Right hindlimb (tissue), 1 donor: ENCODE data around the gene PTPRK.

Experiments used
- DNase-seq: peaks from one replicate; pipeline ENCODE4 v3.0.0-alpha.2; 2018

Gene PTPRK

DNA sequence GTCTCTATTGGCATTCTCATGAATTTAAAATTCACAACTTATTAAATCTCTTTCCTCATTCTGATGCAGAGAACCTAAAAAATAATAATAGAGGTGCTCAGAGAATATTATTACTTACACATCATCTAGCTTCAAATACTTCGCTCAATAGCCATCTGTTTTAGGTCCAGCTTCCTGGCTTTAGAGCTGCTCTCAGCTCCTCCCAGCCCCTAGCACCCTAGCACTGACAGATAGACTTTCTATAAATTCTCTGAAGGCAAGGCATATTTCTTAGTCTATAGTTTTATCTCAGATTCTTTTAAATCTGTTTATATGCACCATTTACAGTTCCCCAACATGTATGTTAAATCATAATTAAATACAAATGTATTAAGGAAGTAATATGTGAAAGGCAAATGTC, 281.3 kb downstream of the PTPRK start:
- no peak for DNase-seq

DNA sequence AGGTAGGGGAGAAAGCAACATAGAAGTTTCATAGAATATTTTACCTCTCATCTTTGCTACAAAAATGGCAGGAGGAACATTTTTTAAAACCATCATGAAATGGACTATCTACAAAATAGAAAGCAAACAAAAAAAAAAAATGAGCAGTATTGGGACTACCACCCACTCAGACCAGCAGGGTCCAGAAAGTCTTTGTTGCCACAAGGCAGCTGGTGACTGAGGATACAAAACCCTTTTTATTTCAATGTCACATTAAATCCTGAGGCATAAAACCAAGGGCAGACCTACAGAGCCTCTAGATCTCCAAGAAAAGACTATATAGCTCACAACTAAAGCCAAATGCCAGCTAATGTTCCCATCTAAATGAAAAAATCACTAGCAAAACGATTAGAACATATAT, 282.2 kb downstream of the PTPRK start:
- DNase-seq = no peak

DNA sequence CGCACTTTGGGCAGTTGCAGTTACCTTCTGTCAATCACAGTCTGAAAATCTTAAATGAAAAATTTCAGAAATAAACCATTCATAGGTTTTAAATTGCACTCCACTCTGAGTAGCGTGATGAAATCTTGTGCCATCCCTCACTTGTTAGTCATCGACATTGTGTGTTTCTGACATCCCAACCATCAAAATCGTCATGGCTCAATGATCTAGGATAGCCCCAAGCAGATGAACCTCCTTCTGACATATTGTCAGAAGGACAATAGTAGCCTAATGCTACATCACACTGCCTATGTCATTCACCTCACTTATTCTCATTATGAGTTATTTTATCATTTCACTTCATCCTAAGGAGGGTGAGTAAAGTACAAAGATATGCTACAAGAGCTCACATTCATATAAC, 284.8 kb downstream of the PTPRK start:
- DNase-seq = no peak

DNA sequence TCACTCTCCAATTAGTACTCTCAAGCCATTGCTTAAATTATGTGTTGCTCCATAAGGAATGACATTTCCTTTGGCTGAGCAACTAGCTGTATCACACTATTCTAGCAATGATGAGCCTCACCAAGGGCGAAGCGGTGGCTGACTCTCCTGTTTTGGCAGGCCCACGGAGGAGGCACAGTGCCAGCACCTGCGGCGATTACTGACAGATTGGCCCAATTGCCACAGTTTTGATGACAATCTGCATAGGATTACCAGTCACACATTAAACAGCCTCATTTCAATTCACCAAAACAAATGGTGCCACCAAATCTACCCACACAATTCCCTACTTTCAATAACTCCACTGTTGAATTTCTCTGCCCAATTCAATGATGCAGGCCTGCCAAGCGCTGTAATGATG, 286.9 kb downstream of the PTPRK start:
- no peak for DNase-seq

DNA sequence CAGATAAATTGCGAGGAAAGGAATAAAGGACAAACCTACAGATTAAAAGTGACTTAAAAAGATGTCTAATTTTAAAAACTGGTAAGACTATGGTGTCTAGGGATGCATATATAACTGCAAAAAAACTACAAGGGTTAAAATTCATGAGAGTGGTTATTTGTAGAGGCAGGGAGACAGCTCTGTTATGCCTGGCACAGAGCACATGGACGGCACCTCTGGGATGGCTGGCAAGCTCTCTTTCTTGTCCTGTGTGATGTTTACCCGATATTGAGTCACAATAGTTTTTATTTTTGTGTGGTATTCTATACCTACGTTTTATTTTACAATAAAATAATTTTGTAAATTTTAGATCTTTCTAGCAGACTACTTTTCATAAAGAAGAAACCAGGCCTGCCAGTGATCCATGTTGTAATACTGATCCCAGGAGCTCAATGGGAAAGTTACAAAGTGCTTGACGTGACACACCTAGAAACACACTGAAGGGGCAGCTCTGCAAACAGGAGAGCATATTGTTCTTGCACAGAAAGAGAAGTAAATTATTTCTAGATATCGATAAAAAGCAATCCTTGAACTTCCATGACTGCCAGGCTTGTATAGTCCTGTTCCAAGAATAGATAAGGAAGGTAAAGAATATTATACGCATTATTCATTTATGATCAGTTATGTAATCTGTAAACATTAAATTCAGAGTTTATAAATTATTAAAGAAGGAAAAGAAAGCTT, 290.0 kb downstream of the PTPRK start:
- DNase-seq = no peak

DNA sequence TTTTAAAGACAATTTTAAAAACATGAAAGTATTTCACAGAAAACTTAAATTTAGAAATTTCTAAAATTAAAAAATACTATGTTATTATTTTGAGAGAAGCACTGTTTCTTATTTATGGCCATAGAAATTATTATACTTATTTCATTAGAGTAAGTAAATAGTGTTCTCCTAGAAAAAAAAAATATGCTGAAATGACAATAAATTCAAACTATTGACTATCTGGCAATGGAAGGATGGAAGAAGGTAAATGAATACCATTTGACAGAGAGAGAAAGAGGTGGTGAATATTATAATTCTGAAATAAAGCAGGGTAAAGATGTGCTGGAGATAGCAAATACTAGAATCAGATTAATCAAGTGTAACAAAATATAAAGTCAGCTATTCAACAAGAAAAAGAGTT, 294.8 kb downstream of the PTPRK start:
- DNase-seq = no peak

DNA sequence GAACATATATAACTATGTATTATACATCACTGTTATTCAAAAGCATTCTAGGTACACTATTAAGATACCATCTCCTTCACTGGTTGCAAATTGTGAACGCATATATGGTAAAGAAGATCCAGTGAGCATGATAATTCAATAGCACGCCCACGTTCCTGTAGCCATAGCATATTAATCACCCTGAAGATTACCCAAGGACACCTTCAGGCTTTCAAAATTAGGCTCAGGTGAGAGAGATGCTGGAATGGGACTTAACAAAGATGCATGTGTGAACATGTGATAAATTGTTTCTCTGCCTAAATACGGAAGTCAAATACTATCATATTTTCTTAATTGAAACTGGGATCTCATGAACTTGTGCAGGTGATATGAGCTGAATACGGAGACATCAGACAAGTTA, 303.5 kb downstream of the PTPRK start:
- no peak for DNase-seq

DNA sequence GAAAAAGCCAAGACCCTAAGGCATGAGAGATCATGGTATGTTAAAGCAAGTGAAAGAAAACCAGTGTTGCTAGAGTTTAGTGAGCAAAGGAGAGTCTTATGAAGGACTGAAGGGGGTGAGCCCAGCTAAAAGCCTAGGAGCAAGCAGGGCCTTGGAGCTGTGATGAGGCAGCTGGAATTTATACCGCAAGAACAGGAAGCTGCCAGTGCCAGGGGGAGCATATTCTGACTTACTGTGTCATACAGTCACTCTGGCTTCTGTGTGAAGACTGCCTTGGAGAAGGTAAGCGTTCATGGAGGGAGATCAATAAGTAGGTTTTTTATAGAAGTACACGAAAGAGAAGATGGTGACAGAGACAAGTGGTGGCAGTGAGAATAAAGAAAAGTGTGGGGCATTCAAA, 310.6 kb downstream of the PTPRK start:
- DNase-seq = no peak

DNA sequence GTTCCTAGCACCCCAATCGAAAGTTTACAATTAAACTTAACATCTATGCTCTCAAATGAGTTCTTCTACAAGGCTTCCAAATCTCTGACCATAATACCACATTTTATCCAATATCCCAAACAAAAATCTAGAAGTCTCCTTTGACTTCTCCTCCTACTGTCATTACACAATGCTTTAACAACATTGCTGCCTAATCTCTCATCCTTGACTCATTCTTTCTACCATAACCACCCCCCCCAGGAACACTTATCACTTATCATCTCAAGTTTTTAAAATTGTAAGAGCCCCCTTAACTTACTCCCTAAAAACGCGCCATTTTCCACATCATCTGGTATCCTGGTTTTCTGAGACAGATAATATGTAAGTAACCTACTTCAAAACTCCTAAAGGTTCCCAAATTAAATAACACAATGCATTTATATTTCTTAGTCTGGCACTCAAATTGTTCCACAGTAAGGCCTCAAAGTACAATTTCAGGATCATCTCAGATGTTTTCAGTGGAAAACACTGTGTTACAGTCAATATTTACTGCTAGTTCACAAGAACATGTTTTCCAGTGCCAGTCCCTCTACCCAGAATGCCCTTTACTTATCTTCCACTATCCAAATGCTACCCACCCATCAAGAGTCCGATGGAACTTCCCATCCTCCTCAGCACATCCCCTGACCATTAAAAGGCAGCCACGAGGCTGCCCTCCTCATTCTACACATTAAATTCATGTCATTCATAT, 311.4 kb downstream of the PTPRK start:
- no peak for DNase-seq

DNA sequence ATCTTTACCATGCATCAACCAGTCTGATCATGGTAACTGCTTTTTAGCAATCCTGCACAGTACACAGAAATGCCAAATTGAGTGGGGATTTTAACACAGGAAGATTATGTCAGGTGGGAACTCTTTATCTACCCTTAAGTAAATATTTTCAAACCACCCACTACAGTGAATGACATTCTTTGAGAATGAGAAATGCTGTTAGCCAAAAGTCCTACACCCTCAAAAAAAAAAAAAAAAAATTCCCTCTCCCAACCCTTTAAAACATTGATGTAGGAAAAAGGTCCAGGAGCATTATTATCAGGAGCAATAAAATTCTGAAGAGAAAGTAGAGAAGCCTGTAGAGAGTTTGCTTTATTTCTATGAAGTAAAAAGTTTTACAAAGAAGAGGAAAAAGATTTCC, 312.3 kb downstream of the PTPRK start:
- no peak for DNase-seq

DNA sequence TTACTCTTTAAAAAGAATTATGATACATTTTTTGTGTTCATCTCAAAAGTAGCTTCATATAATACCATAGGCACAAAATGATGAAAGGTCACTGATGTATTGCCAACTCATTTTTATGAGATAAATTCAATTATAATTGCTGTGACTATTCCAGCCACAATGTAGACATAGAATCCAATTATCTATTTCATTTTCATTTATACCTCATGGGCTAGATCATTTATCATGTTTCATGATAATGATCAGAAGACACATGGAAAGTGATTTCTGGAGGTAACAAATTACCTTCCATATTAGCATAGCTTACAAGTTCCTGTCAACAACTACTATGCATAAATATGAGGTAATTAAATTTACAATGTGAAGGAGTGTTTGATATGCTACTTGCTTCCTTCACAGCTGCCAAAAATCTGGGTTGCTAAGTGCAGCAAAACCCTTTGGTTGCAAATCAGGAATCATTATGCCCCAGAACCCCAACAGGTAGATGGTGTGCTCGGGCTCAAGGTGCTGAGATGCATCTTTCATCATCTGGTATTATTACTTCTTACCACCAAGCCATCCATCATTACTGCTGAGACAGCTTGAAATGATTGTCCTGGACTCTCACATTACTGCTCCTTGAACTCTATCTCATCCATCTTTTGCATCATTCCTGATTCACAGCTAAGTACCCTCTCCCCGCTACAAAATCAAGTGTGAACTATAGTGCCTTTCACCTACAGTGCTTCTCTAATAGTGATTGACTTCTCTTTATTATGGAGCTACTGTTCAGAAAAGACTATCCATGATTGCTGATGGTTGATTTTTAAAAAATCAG, 313.6 kb downstream of the PTPRK start:
- DNase-seq = no peak

DNA sequence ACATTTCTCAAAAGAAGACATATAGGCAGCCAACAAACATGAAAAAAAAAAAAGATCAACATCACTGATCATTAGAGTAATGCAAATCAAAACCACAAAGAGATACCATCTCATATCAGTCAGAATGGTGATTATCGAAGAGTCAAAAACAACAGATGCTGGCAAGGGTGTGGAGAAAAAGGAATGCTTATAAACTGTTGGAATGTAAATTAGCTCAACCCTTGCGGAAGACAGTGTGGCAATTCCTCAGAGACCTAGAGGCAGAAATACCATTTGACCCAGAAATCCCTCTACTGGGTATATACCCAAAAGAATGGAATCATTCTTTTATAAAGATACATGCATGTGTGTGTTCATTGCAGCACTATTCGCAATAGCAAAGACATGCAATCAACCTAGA, 315.8 kb downstream of the PTPRK start:
- DNase-seq = no peak

DNA sequence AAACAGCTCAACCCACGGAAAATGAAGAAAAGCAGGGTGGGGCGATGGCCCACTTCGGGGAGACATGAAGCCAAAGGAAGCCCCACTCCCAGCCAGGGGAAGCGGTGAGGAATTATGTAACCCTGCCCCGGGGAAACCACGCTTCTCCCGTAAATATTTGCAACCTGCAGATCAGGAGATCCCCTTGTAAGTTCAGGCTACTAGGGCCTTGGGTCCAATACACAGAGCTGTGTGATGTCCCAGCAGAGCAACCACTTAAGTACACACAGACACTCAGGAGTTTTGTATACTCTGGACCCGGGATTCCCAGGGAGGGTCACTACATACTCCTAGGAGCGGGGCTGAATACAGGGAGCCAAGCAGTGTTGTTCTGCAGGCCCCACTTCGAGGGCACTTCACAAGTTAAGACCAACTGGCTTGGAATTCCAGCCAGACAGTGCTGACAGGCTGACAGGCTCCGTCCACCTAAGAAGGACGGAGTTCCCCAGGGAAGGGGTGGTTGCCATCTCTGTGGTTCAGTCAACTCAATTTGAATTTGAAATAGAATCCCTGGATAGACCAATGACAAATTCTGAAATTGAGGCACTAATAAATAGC, 318.1 kb downstream of the PTPRK start:
- no peak for DNase-seq

DNA sequence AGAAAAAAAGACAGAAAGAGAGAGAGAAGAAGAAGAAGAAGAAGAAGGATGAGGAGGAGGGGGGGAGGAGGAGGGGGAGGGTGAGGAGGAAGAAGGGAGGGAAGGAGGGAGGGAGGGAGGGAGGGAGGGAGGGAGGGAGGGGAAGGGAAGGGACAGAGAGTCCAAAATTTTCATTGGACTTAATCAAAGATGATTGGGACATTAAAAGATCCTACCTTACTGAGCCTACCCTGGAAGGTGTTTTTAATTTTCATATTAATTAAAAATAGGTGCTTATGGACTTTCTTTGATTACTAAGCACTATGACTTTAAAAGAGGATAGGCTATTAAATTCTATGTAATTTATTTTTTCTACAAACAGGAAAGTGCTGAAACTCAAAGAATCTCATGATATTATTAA, 319.6 kb downstream of the PTPRK start:
- no peak for DNase-seq

DNA sequence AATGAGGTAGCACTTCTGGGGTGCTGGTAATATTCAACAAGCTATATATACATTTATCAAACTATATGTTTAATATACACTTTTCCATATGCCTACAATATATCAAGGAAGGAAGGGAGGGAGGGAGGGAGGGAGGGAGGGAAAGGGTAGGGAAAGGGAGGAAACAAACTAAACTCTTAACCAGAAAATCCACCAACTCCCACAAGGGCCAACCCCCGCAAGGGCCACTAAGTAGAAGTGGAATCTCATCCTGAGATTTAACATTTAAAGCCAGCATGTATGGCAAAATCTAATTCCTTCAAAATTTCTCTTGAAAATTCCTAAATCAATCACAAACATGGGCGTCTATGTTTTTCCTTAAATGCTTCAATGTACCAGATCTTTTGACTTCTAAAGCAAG, 320.9 kb downstream of the PTPRK start:
- no peak for DNase-seq

DNA sequence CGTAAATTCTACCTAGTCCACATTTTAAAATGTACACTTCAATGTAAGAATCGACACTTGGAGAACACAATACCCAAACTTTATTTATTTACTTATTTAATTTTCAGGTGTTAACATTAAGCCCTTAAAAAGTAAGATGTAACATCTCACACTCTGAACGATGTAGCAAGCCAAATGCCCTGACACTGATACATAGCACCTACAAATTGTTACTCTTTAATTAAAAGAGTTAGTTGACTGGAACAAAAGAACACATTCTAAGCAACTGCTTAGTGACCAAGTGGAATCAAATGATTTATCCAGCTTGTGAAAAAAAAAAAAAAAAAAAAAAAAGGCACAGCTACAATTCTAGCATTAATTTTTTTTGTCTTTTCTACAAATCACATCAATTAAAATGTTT, 327.4 kb downstream of the PTPRK start:
- DNase-seq = no peak

DNA sequence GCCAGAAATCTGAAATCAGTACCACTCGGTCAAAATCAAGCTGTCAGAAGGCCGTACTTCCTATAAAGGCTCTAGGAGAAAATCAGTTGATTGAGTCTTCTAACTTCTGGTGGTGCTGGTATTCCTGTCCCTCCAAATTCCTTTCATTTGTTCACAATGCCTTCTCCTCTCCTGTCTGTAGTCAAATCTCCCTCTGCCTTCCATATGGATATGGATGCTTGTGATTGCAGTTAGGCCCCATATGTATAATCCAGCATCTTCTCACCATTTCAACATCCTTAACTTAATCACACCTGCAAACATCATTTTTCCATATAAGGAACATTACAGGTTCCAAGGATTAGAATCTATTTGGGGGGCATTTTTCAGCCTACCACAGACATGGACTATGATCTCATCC, 331.7 kb downstream of the PTPRK start:
- DNase-seq = no peak

DNA sequence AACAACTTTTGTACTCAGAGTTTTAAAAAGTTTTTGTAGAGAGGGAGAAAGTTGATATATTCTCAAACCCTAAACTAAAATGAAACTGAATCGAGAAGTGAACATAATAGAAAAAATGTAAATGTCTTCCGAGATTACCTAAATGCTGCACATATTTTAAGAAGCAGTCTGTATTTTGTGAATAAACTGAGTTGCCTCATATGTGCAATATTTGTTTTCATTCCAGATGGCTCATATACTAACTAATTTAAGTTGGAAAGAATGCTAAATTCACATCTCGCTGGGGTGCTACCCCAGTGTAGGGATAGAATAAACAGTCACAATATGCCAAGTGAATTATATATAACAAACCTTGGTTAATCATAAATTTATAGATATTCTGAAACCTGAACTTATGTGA, 333.7 kb downstream of the PTPRK start:
- no peak for DNase-seq

DNA sequence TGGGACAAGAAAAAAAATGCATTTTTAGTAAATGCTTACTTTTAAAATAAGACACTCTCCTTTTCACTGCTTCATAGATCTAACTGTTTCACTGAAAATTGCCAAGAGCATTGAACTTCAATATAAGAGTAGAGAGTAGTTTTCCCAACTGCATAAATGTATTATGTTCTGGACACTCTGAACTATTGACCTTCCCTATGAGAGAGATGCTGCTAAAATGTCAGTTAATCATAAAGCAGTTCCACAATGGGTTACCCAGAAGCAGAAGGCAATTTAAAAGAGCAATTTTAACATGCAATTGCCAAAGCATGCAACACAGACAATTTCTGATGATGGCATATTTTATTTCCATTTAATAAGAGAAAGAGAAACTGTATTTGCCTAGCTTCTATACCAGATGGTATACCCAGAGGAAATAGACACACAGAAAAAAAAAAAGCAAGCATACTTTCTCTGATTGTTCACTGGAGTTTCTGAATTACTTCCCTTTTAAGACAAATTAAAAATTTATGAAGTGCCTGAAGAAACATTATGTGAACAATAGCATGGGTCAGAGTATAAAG, 340.4 kb downstream of the PTPRK start:
- DNase-seq = no peak

DNA sequence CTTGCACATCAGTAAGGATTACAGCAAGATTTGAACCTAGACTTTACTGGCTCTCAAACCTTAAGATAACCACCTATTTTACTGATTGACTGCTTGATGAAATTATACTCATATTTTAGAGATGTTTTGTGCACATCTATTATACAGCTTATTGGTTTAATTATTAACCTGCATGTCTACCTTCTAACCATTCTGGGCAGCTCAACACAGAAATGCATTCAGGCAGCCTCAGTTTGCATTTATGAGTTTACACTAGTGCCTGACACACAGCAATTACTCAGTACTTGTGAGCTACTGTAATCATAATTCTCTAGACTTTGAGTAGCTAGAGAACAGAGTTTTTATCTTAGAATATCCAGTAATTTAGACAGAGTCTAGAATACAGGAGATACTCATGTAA, 345.7 kb downstream of the PTPRK start:
- DNase-seq = no peak

DNA sequence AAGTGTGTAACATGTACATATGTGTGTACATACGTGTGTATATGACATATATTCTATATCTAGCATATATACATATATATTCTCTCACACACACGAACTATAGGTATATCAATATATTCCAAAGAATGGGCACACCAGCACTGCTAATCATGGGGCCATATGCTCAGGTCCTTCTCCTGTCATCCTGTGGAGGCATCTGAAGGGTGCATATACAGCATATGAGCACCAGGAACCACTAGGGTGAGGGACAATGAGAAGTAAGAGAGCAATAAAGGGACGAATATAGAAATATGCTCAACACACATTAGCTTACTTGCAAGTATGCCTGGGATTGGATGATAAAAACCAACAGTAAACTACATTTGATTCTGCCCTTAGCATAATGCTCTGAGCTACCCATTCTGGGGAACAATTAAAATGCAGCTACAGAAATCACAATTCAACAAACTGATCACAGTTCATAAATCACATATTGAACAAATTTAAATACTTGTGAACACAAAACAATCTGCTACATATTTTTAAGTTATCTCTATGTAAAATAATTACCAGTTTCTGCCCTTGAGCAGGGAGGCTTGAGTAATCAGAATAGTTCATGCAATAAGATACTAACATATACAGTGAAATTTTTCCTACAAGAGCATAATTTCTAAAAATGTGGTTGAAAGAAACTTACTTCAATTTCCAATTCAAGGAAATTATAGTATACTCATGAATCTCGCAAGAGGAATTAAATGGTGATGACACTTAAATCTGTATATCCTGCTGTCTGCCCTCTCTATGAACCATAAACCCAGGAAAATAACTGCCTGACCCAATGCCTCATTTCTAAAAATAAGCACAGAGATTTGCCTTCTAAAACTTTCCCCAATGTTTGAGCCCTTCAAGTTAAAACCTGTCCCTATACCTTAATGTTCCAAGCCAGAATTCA, 347.4 kb downstream of the PTPRK start:
- DNase-seq = no peak

DNA sequence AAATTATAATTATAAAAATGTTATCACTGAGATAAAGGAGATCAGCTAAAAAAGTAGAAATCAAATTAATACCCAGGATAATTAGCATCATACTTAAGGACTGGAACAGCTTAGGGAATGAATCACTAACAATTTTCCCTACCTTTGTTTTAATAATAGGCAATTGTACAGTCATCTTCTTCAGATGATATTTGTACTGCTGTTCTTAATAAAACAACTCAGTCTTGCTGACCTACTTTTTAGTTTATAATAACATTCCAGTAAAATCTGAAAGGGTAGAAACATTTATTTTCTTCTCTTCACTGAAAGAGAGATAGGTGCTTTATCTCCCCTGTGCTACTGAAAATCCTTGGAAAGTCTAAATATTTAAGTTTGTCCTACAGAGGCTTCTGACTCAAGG, 348.3 kb downstream of the PTPRK start:
- no peak for DNase-seq
